SK-N-SH (cell line): ENCODE data around the gene METTL26. TPM values are rescaled to one million over a fixed set of nuclear protein-coding genes. Genes with fewer than 3 reads are reported as not detected.

Experiments used
- CTCF ChIA-PET: fragments of 300-600, 350-600 bp; formaldehyde crosslinking; extraction: SDS; loops from one replicate; lab custom pipeline; 2021; lab: Yijun Ruan, JAX
- POLR2A ChIA-PET: fragments of 350-600 bp; sonication (Branson Sonifier 250); formaldehyde crosslinking; extraction: SDS; loops from one replicate; lab custom pipeline; 2020; ENCODE audit warnings: antibody characterized with exemption, inconsistent platforms; lab: Yijun Ruan, JAX
- DNase-seq: peaks from one replicate; pipeline ENCODE4 v3.0.0; 2012
- H2AFZ ChIP-seq: fragments of 200-600 bp; sonication (generic); 2 replicates; pipeline ENCODE4 v1.8.1; 2016; ENCODE audit warnings: antibody characterized with exemption, mild to moderate bottlenecking, low read depth
- H3F3A ChIP-seq: fragments of 200-600 bp; sonication (generic); replicated peaks from 2 replicates; pipeline ENCODE3; 2016; ENCODE audit warnings: antibody characterized with exemption, mild to moderate bottlenecking; ENCODE audit not compliant: insufficient read depth
- H3K27ac ChIP-seq, 2 experiments: fragments of 200-500 bp in 1 of 2; fragments of 200-600 bp in 1 of 2; sonication (Bioruptor generic) in 1 of 2; sonication (generic), shearing (Covaris generic) in 1 of 2; 2 replicates each; pipeline versions ENCODE4 v1.5.1 to v1.6.1; 2014 to 2016; ENCODE audit warnings: low read depth in 2 of 2, inconsistent platforms in 1 of 2, low read length in 1 of 2, mild to moderate bottlenecking in 1 of 2, mixed read lengths in 1 of 2
- H3K27me3 ChIP-seq: fragments of 200-600 bp; sonication (generic), shearing (Covaris generic); 2 replicates; pipeline ENCODE4 v1.6.1; 2016; ENCODE audit warnings: mixed run types; ENCODE audit not compliant: insufficient read depth
- H3K36me3 ChIP-seq, 2 experiments: fragments of 200-500 bp in 1 of 2; fragments of 200-600 bp in 1 of 2; sonication (Bioruptor generic) in 1 of 2; sonication (generic) in 1 of 2; replicated peaks in 1 of 2; 2 replicates each; pipeline versions ENCODE3 to v1.5.1; 2014 to 2016; ENCODE audit warnings: low read length in 1 of 2, mild to moderate bottlenecking in 1 of 2; ENCODE audit not compliant: insufficient read depth in 2 of 2, control insufficient read depth in 1 of 2
- H3K4me1 ChIP-seq, 2 experiments: fragments of 200-500 bp in 1 of 2; fragments of 200-600 bp in 1 of 2; sonication (Bioruptor generic) in 1 of 2; sonication (generic), shearing (Covaris generic) in 1 of 2; 2 replicates each; pipeline versions ENCODE4 v1.5.1 to v1.6.1; 2014 to 2016; ENCODE audit warnings: low read depth in 1 of 2, low read length in 1 of 2, mixed run types in 1 of 2; ENCODE audit not compliant: insufficient read depth in 2 of 2, control insufficient read depth in 1 of 2
- H3K4me2 ChIP-seq: fragments of 200-600 bp; sonication (generic), shearing (Covaris generic); 2 replicates; pipeline ENCODE4 v1.6.1; 2017; ENCODE audit warnings: mixed run types
- H3K4me3 ChIP-seq, 2 experiments: fragments of 200-500 bp in 1 of 2; fragments of 200-600 bp in 1 of 2; sonication (Bioruptor generic) in 1 of 2; sonication (generic), shearing (Covaris generic) in 1 of 2; 2 replicates each; pipeline versions ENCODE4 v1.5.1 to v1.8.1; 2014 to 2016; ENCODE audit warnings: low read depth in 2 of 2, inconsistent platforms in 1 of 2, low read length in 1 of 2, mild to moderate bottlenecking in 1 of 2, mixed read lengths in 1 of 2, moderate library complexity in 1 of 2
- H3K79me2 ChIP-seq: fragments of 200-600 bp; sonication (generic); 2 replicates; pipeline ENCODE4 v1.8.1; 2017; ENCODE audit warnings: mild to moderate bottlenecking; ENCODE audit not compliant: insufficient read depth
- H3K9ac ChIP-seq: fragments of 200-600 bp; sonication (generic); 2 replicates; pipeline ENCODE4 v1.6.1; 2017; ENCODE audit warnings: mixed run types
- H3K9me2 ChIP-seq: fragments of 200-600 bp; sonication (generic); 2 replicates; pipeline ENCODE4 v1.6.1; 2017; ENCODE audit warnings: mixed run types
- H3K9me3 ChIP-seq: fragments of 200-600 bp; sonication (generic); 2 replicates; pipeline ENCODE4 v1.6.1; 2017; ENCODE audit warnings: mixed run types, mild to moderate bottlenecking, moderate library complexity
- H4K20me1 ChIP-seq: fragments of 200-600 bp; sonication (generic); 2 replicates; pipeline ENCODE4 v1.6.1; 2017; ENCODE audit warnings: mild to moderate bottlenecking, mixed run types; ENCODE audit not compliant: insufficient read depth
- ELF1 ChIP-seq: IDR thresholded peaks from 2 replicates; pipeline ENCODE4 v1.4.0; 2012
- EP300 ChIP-seq, 2 experiments: IDR thresholded peaks; 2 replicates each; pipeline versions ENCODE4 v1.4.0 to v1.6.1; 2012; ENCODE audit warnings: borderline replicate concordance in 1 of 2, low read depth in 1 of 2, low read length in 1 of 2
- EZH2phosphoT487 ChIP-seq: fragments of 200-600 bp; sonication (generic); IDR thresholded peaks from 2 replicates; pipeline ENCODE4 v1.6.1; 2017; ENCODE audit warnings: low read depth, mixed run types, mild to moderate bottlenecking, antibody characterized with exemption, moderate library complexity, borderline replicate concordance
- FOSL2 ChIP-seq: IDR thresholded peaks from 2 replicates; pipeline ENCODE4 v1.4.0; 2012; ENCODE audit warnings: low read depth, mild to moderate bottlenecking, moderate library complexity, borderline replicate concordance
- FOXJ3 ChIP-seq: sonication (generic); formaldehyde crosslinking; IDR thresholded peaks from 2 replicates; pipeline ENCODE4 v1.5.1; 2020; ENCODE audit warnings: mild to moderate bottlenecking, missing genetic modification reagents
- GABPA ChIP-seq: IDR thresholded peaks from 2 replicates; pipeline ENCODE4 v1.4.0; 2012; ENCODE audit warnings: low read depth, mild to moderate bottlenecking
- JUND ChIP-seq: IDR thresholded peaks from 2 replicates; pipeline ENCODE4 v1.4.0; 2012
- RFX5 ChIP-seq: IDR thresholded peaks from 2 replicates; pipeline ENCODE4 v1.6.1; 2012; ENCODE audit warnings: mild to moderate bottlenecking, improper control_type of control experiment, low read length
- TCF12 ChIP-seq: IDR thresholded peaks from 2 replicates; pipeline ENCODE4 v1.4.0; 2012
- YY1 ChIP-seq: IDR thresholded peaks from 2 replicates; pipeline ENCODE4 v1.4.0; 2012; ENCODE audit warnings: low read depth, mild to moderate bottlenecking
- WGBS: methylation state at CpG from one replicate; pipeline ENCODE4 v1.1.6; 2017; ENCODE audit warnings: low lambda C conversion rate; 5-methylcytosine and 5-hydroxymethylcytosine counted together
- polyA plus RNA-seq, 3 experiments: library from polyadenylated mRNA; depleted of rRNA; stranded (reverse); fragments of >200 nt; gene quantifications; 2 replicates each; pipeline ENCODE4 v1.2.3, GENCODE V29; 2012
- TF ChIP-seq, protein P1 (sequence below): IDR thresholded peaks from 2 replicates; pipeline ENCODE4 v1.4.0; 2012; ENCODE audit warnings: low read depth
- TF ChIP-seq, protein P2 (sequence below): fragments of 200-600 bp; sonication (generic); IDR thresholded peaks from 2 replicates; pipeline ENCODE4 v1.6.1; 2017; ENCODE audit warnings: antibody characterized with exemption, mild to moderate bottlenecking, moderate library complexity
- TF ChIP-seq, protein P3 (sequence below): IDR thresholded peaks from 2 replicates; pipeline ENCODE4; 2012
- TF ChIP-seq, protein P4 (sequence below): IDR thresholded peaks from 2 replicates; pipeline ENCODE4 v1.6.1; 2012; ENCODE audit warnings: mild to moderate bottlenecking, low read depth, low read length, moderate library complexity

The METTL26 gene
- polyA plus RNA-seq, 1 of the 3 experiments (the other 2 are of a cell fraction), result 167 TPM

DNA sequence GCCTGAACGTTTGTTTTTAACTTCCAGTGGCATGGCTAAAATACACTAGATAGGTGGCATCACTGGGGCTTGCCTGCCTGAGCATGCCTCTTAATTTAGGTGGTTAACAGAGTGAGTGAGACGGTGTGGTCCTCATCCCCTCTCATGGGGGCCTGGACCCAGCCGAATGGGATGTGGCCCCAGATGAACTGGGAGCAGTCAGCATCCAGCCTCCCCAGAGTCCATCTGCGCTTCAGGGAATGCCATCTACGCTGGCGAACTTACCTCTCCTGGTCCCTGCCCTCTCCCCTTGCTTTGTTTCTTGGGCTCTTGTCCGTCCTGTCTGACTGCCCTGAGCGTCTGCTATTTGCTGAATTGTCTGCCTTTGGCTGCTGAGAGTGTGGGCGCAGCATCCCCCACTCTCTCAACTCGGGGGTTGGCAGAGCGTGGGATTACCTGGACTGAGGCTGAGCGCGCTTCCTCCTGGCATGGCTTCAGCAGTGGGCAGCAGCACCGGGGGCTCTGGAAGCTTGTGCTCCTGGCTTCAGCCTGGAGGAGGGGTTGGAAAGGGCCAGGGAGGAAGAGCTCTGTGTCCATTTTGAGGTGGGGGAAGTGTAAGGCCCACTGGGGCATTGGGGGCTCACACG lies 44.1 kb downstream of the METTL26 start:
- H3K4me1 ChIP-seq, result peaks cover 13 to 19% of the 10 kb centered on the region in 2 experiments; a peak in 2 of 4 replicates
- peaks cover 2 to 3% of the 10 kb centered on the region in 2 experiments for H3K36me3 ChIP-seq
- H3K27me3 ChIP-seq, result no peaks in the 10 kb centered on the region
- H3K79me2 ChIP-seq, result peaks cover 84% of the 10 kb centered on the region
- peak overlapping the region; percentile 100; the same call in 1 of the 2 replicates for H3K4me2 ChIP-seq
- H3K27ac ChIP-seq, result no peak overlapping the region
- no peak for DNase-seq
- peaks cover 45% of the 10 kb centered on the region for H4K20me1 ChIP-seq
- WGBS, result 94% methylated on average over 14 of the region's 15 CpGs
- ChIA-PET POLR2A (no interaction called here), CTCF (interaction anchor here (1.2 kb wide), 1 partner anchor 9 kb away, joined by 4 read pairs; no protein-coding TSS in a partner anchor)
- no peak overlapping the region for H2AFZ ChIP-seq
- H3K9ac ChIP-seq, result no peak overlapping the region
- no peaks in the 10 kb centered on the region for H3K9me2 ChIP-seq
- no peaks in the 10 kb centered on the region for H3K9me3 ChIP-seq
- TF ChIP-seq, protein P1, sequence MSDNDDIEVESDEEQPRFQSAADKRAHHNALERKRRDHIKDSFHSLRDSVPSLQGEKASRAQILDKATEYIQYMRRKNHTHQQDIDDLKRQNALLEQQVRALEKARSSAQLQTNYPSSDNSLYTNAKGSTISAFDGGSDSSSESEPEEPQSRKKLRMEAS, result no peak
- TF ChIP-seq ELF1, result no peak
- TF ChIP-seq, protein P2, sequence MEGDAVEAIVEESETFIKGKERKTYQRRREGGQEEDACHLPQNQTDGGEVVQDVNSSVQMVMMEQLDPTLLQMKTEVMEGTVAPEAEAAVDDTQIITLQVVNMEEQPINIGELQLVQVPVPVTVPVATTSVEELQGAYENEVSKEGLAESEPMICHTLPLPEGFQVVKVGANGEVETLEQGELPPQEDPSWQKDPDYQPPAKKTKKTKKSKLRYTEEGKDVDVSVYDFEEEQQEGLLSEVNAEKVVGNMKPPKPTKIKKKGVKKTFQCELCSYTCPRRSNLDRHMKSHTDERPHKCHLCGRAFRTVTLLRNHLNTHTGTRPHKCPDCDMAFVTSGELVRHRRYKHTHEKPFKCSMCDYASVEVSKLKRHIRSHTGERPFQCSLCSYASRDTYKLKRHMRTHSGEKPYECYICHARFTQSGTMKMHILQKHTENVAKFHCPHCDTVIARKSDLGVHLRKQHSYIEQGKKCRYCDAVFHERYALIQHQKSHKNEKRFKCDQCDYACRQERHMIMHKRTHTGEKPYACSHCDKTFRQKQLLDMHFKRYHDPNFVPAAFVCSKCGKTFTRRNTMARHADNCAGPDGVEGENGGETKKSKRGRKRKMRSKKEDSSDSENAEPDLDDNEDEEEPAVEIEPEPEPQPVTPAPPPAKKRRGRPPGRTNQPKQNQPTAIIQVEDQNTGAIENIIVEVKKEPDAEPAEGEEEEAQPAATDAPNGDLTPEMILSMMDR, result no peak
- no peak for TF ChIP-seq GABPA
- TF ChIP-seq, protein P3, sequence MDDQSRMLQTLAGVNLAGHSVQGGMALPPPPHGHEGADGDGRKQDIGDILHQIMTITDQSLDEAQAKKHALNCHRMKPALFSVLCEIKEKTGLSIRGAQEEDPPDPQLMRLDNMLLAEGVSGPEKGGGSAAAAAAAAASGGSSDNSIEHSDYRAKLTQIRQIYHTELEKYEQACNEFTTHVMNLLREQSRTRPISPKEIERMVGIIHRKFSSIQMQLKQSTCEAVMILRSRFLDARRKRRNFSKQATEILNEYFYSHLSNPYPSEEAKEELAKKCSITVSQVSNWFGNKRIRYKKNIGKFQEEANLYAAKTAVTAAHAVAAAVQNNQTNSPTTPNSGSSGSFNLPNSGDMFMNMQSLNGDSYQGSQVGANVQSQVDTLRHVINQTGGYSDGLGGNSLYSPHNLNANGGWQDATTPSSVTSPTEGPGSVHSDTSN, result no peak
- peaks cover 15% of the 10 kb centered on the region for H3F3A ChIP-seq
- no peak overlapping the region for H3K4me3 ChIP-seq

DNA sequence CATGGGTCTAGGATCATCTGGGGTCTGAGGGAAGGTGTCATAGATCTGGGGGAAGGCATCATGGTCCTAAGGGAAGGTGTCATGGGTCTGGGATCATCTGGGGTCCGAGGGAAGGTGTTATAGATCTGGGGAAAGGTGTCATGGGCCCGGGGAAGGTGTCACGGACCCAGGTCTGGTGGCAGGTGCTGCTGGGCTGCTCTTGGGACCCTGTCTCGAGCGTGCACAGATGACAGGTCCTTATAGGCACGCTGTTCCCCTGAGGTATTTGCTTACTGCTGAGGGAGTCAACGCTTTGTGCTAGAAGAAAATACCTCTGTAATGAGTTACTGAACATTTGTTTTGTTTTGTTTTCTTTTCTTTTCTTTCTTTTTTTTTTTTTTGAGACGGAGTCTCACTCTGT lies 44.9 kb downstream of the METTL26 start:
- peaks cover 45% of the 10 kb centered on the region for H4K20me1 ChIP-seq
- TF ChIP-seq, protein P3, result no peak
- TF ChIP-seq YY1, result no peak
- TF ChIP-seq EZH2phosphoT487, result no peak
- no peak for TF ChIP-seq FOXJ3 (CRISPR knock-in tag)
- TF ChIP-seq JUND, result no peak
- TF ChIP-seq, protein P4, sequence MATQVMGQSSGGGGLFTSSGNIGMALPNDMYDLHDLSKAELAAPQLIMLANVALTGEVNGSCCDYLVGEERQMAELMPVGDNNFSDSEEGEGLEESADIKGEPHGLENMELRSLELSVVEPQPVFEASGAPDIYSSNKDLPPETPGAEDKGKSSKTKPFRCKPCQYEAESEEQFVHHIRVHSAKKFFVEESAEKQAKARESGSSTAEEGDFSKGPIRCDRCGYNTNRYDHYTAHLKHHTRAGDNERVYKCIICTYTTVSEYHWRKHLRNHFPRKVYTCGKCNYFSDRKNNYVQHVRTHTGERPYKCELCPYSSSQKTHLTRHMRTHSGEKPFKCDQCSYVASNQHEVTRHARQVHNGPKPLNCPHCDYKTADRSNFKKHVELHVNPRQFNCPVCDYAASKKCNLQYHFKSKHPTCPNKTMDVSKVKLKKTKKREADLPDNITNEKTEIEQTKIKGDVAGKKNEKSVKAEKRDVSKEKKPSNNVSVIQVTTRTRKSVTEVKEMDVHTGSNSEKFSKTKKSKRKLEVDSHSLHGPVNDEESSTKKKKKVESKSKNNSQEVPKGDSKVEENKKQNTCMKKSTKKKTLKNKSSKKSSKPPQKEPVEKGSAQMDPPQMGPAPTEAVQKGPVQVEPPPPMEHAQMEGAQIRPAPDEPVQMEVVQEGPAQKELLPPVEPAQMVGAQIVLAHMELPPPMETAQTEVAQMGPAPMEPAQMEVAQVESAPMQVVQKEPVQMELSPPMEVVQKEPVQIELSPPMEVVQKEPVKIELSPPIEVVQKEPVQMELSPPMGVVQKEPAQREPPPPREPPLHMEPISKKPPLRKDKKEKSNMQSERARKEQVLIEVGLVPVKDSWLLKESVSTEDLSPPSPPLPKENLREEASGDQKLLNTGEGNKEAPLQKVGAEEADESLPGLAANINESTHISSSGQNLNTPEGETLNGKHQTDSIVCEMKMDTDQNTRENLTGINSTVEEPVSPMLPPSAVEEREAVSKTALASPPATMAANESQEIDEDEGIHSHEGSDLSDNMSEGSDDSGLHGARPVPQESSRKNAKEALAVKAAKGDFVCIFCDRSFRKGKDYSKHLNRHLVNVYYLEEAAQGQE, result no peak
- no peak for TF ChIP-seq RFX5
- TF ChIP-seq EP300 (IDR thresholded peaks at IDR 0.05; ENCODE audit: borderline replicate concordance in 1 of 2, low read depth in 1 of 2, low read length in 1 of 2), result no peak
- TF ChIP-seq FOSL2, result no peak
- TF ChIP-seq TCF12, result no peak
- TF ChIP-seq ELF1, result no peak
- TF ChIP-seq, all 33 proteins: peak for 0
- ChIA-PET CTCF (no interaction called here), POLR2A (no interaction called here)
- WGBS, result 94% methylated on average over 8 of the region's 8 CpGs
- Histone ChIP-seq H3F3A (peaks cover 19% of the 10 kb centered on the region), H3K79me2 (peaks cover 80% of the 10 kb centered on the region), H3K9me2 (no peaks in the 10 kb centered on the region), H3K27ac (no peak overlapping the region), H3K9ac (peak overlapping the region; percentile 81; the same call in 1 of the 2 replicates), H3K9me3 (no peaks in the 10 kb centered on the region), H2AFZ (no peak overlapping the region), H3K4me3 (peak overlapping the region; percentile 82 to 89; a peak in 3 of 4 replicates), H3K27me3 (no peaks in the 10 kb centered on the region), H3K36me3 (peaks cover under 1 to 3% of the 10 kb centered on the region in 2 experiments), H3K4me2 (peak overlapping the region; percentile 100), H3K4me1 (peaks cover 14 to 27% of the 10 kb centered on the region in 2 experiments; a peak in 2 of 4 replicates)
- no peak for DNase-seq
